Activated CD4-positive, alpha-beta T cell treated with anti-CD3 and anti-CD28 coated beads for 36 hours (primary cell): ENCODE data around the gene MSMO1. TPM values are rescaled to one million over a fixed set of nuclear protein-coding genes. Genes with fewer than 3 reads are reported as not detected.

ENCODE experiments used
- ATAC-seq: fragments of 200-7000 bp; cut with Tn5 transposase; one replicate; pipeline ENCODE4 v1.10.0; 2021; ENCODE audit warnings: mild to moderate bottlenecking, moderate library complexity
- CTCF ChIA-PET: fragments of 350-600 bp; sonication (Branson Sonifier 250); formaldehyde crosslinking; loops from one replicate; lab custom pipeline; 2021; ENCODE audit warnings: antibody characterized with exemption; lab: Charles Lee
- POLR2A ChIA-PET: fragments of 350-600 bp; sonication (Branson Sonifier 250); formaldehyde crosslinking; loops from one replicate; lab custom pipeline; 2021; ENCODE audit warnings: antibody characterized with exemption, inconsistent platforms; lab: Charles Lee
- DNase-seq: peaks from one replicate; pipeline ENCODE4 v3.0.0-alpha.2; 2020
- H3K27ac Mint-ChIP-seq: one replicate; pipeline ENCODE4 v1.8.0; 2021; ENCODE audit warnings: mixed read lengths
- H3K27me3 Mint-ChIP-seq: one replicate; pipeline ENCODE4 v1.8.0; 2021; ENCODE audit warnings: mixed read lengths
- H3K36me3 Mint-ChIP-seq: one replicate; pipeline ENCODE4 v1.8.0; 2021; ENCODE audit warnings: low read depth, mixed read lengths
- H3K4me1 Mint-ChIP-seq: one replicate; pipeline ENCODE4 v1.8.0; 2021; ENCODE audit warnings: mixed read lengths
- H3K4me3 Mint-ChIP-seq: one replicate; pipeline ENCODE4 v1.8.0; 2021; ENCODE audit warnings: mild to moderate bottlenecking, moderate library complexity, mixed read lengths
- H3K9me3 Mint-ChIP-seq: one replicate; pipeline ENCODE4 v1.8.0; 2021; ENCODE audit warnings: low read depth, mixed read lengths
- intact Hi-C, 2 experiments: fragments of 100-400 bp; cut with DNase I in 1 of 2; cut with micrococcal nuclease in 1 of 2; formaldehyde crosslinking; loops; one replicate each; pipeline versions ENCODE4 v1.14.2 to v1.15.1; 2022 to 2024; cut with DNase I, micrococcal nuclease
- total RNA-seq, 2 experiments: library from RNA; stranded (reverse); gene quantifications; one replicate each; pipeline ENCODE4 v1.2.3, GENCODE V29; 2021

MSMO1 gene
- total RNA-seq, 2 experiments from 2014 or later: 48.4 to 50.7 TPM

- no peaks in the 10 kb centered on the region for H3K36me3 Mint-ChIP-seq
- ChIA-PET CTCF (interaction anchor here (1.2 to 1.9 kb wide), 3 partner anchors 14 to 247 kb away, joined by 3 to 8 read pairs (median 7); partner anchors contain the start of gene TMEM192), POLR2A (no interaction called here)
- no peak for ATAC-seq
- H3K27me3 Mint-ChIP-seq: peaks cover 28% of the 10 kb centered on the region
- no peaks in the 10 kb centered on the region for H3K4me1 Mint-ChIP-seq
- no peak overlapping the region for H3K4me3 Mint-ChIP-seq
- no peaks in the 10 kb centered on the region for H3K9me3 Mint-ChIP-seq
- intact Hi-C loops: no loop called here
- H3K27ac Mint-ChIP-seq: no peak overlapping the region
- DNase-seq: no peak
Observed at GRCh38 chr4:165360041-165360695, 32.7 kb downstream of the MSMO1 start.

- Mint-ChIP-seq H3K36me3 (no peaks in the 10 kb centered on the region), H3K9me3 (no peaks in the 10 kb centered on the region), H3K4me3 (no peak overlapping the region), H3K27ac (no peak overlapping the region), H3K27me3 (peaks cover 24% of the 10 kb centered on the region), H3K4me1 (no peaks in the 10 kb centered on the region)
- POLR2A ChIA-PET: no interaction called here
- ATAC-seq (no peak), DNase-seq (no peak)
- intact Hi-C loops: no loop called here
- CTCF ChIA-PET: interaction anchor here (0.8 to 1.9 kb wide), 3 partner anchors 13 to 248 kb away, joined by 3 to 8 read pairs (median 3); partner anchors contain the start of gene TMEM192
Observed at GRCh38 chr4:165360985-165361670, 33.7 kb downstream of the MSMO1 start.

- CTCF ChIA-PET: no interaction called here
- Mint-ChIP-seq H3K27ac (no peak overlapping the region), H3K4me3 (no peak overlapping the region), H3K9me3 (no peaks in the 10 kb centered on the region), H3K27me3 (peaks cover 24% of the 10 kb centered on the region), H3K36me3 (no peaks in the 10 kb centered on the region), H3K4me1 (no peaks in the 10 kb centered on the region)
- intact Hi-C loops: no loop called here
- ATAC-seq (no peak), DNase-seq (no peak)
- POLR2A ChIA-PET: no interaction called here
Observed at GRCh38 chr4:165361810-165362209, 34.3 kb downstream of the MSMO1 start.

DNA sequence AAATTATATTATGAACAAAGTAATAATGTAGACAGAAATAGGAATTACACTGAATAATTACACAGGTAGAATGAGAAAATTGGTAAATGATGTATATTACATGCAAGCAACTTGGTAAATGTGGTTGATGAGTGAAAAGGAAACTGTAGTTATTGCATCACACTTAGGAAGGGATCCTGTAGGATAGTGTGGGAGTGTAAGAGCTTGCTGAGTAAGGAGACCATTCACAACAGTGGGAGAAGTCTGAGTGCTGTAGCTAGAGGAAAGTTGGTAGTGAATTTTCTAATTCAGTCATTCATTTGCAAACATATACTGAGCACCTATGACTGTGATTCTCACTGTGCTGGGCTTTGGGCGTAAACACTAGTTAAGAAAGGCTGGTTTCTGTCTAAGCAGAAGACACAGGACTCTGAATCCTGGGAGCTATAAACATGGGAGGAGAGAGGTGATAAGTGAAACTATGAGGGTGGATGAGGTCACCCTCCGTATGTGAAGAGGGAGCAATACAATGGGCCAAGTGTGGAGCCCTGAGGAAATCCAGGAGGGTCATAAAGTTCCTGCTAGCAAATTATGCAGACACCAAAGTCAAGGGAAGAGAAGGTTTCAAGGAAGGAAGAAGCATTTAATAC lies 37.1 kb downstream of the MSMO1 start:
- DNase-seq: no peak
- ChIA-PET CTCF (interaction anchor here (0.7 to 1.3 kb wide), 2 partner anchors 28 to 286 kb away, joined by 3 to 4 read pairs; no protein-coding TSS in a partner anchor), POLR2A (no interaction called here)
- Mint-ChIP-seq H3K27ac (no peak overlapping the region), H3K27me3 (peaks cover 18% of the 10 kb centered on the region), H3K4me3 (no peak overlapping the region), H3K4me1 (no peaks in the 10 kb centered on the region), H3K9me3 (no peaks in the 10 kb centered on the region), H3K36me3 (no peaks in the 10 kb centered on the region)
- intact Hi-C loops: no loop called here
- peak; percentile 66 for ATAC-seq

DNA sequence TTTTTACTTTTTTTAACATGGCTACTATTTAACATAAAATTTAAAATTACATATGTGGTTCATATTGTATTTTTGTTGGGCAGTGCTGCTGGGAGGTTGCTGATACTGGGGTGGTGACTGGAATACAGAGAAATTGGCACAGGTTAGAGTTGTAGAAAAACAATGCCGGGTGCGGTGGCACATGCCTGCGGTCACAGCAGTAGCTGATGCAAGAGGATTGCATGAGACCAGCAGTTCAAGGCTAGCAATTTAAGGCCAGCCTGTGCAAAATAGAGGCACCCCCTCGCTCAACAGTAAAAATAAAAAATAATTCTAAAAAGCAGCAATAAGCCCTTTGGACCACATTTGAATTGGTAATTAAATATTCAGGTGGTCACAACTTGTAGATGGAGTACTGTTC lies 39.6 kb downstream of the MSMO1 start:
- Mint-ChIP-seq H3K9me3 (no peaks in the 10 kb centered on the region), H3K27me3 (peaks cover 5% of the 10 kb centered on the region), H3K4me1 (no peaks in the 10 kb centered on the region), H3K27ac (no peak overlapping the region), H3K4me3 (no peak overlapping the region), H3K36me3 (no peaks in the 10 kb centered on the region)
- POLR2A ChIA-PET: no interaction called here
- DNase-seq (no peak), ATAC-seq (no peak)
- intact Hi-C loops: no loop called here
- CTCF ChIA-PET: interaction anchor here (1.1 kb wide), 1 partner anchor 17 kb away, joined by 4 read pairs; no protein-coding TSS in a partner anchor

GRCh38 chr4:165368114-165368513 lies 40.6 kb downstream of the MSMO1 start:
- CTCF ChIA-PET: interaction anchor here (1.1 kb wide), 1 partner anchor 18 kb away, joined by 4 read pairs; no protein-coding TSS in a partner anchor
- H3K4me3 Mint-ChIP-seq: no peak overlapping the region

GRCh38 chr4:165368567-165368966 lies 41.1 kb downstream of the MSMO1 start:
- ChIA-PET POLR2A (no interaction called here), CTCF (no interaction called here)
- H3K4me1 Mint-ChIP-seq: no peaks in the 10 kb centered on the region
- H3K36me3 Mint-ChIP-seq: no peaks in the 10 kb centered on the region
- no peak for ATAC-seq
- H3K9me3 Mint-ChIP-seq: no peaks in the 10 kb centered on the region
- no peak for DNase-seq
- H3K4me3 Mint-ChIP-seq: no peak overlapping the region
- intact Hi-C loops: no loop called here
- peaks cover 4% of the 10 kb centered on the region for H3K27me3 Mint-ChIP-seq
- H3K27ac Mint-ChIP-seq: no peak overlapping the region

More at GRCh38 chr4:165368114-165368513, 40.6 kb downstream of the MSMO1 start:
- Mint-ChIP-seq H3K36me3 (no peaks in the 10 kb centered on the region), H3K9me3 (no peaks in the 10 kb centered on the region), H3K27ac (no peak overlapping the region), H3K27me3 (peaks cover 2% of the 10 kb centered on the region), H3K4me1 (no peaks in the 10 kb centered on the region)
- ATAC-seq: no peak
- DNase-seq: no peak
- POLR2A ChIA-PET: no interaction called here
- intact Hi-C loops: no loop called here

GRCh38 chr4:165369522-165369921 lies 42.1 kb downstream of the MSMO1 start:
- POLR2A ChIA-PET: no interaction called here
- no peak overlapping the region for H3K27ac Mint-ChIP-seq
- DNase-seq (no peak), ATAC-seq (no peak)
- H3K4me3 Mint-ChIP-seq: no peak overlapping the region
- H3K9me3 Mint-ChIP-seq: no peaks in the 10 kb centered on the region
- peaks cover 8% of the 10 kb centered on the region for H3K27me3 Mint-ChIP-seq
- no peaks in the 10 kb centered on the region for H3K36me3 Mint-ChIP-seq
- no peaks in the 10 kb centered on the region for H3K4me1 Mint-ChIP-seq
- intact Hi-C loops: no loop called here
- CTCF ChIA-PET: no interaction called here

GRCh38 chr4:165370530-165370929 lies 43.1 kb downstream of the MSMO1 start:
- H3K27ac Mint-ChIP-seq: no peak overlapping the region
- H3K9me3 Mint-ChIP-seq: no peaks in the 10 kb centered on the region
- no peaks in the 10 kb centered on the region for H3K36me3 Mint-ChIP-seq
- ChIA-PET CTCF (no interaction called here), POLR2A (no interaction called here)
- no peak for ATAC-seq
- H3K4me3 Mint-ChIP-seq: no peak overlapping the region
- no peaks in the 10 kb centered on the region for H3K4me1 Mint-ChIP-seq
- intact Hi-C loops: no loop called here
- DNase-seq: no peak
- peaks cover 18% of the 10 kb centered on the region for H3K27me3 Mint-ChIP-seq

GRCh38 chr4:165375465-165375864 lies 48.0 kb downstream of the MSMO1 start:
- H3K27ac Mint-ChIP-seq: no peak overlapping the region
- H3K4me1 Mint-ChIP-seq: no peaks in the 10 kb centered on the region
- POLR2A ChIA-PET: no interaction called here
- peaks cover 43% of the 10 kb centered on the region for H3K27me3 Mint-ChIP-seq
- intact Hi-C loops: no loop called here
- H3K4me3 Mint-ChIP-seq: no peak overlapping the region
- DNase-seq (no peak), ATAC-seq (no peak)
- no peaks in the 10 kb centered on the region for H3K36me3 Mint-ChIP-seq
- H3K9me3 Mint-ChIP-seq: no peaks in the 10 kb centered on the region
- CTCF ChIA-PET: interaction anchor here (1.0 kb wide), 1 partner anchor 271 kb away, joined by 3 read pairs; no protein-coding TSS in a partner anchor

- DNase-seq (no peak), ATAC-seq (no peak)
- Mint-ChIP-seq H3K36me3 (no peaks in the 10 kb centered on the region), H3K4me3 (peak overlapping the region; percentile 60), H3K9me3 (no peaks in the 10 kb centered on the region), H3K27me3 (peaks cover 52% of the 10 kb centered on the region), H3K27ac (no peak overlapping the region), H3K4me1 (no peaks in the 10 kb centered on the region)
- ChIA-PET POLR2A (no interaction called here), CTCF (interaction anchor here (0.6 to 0.9 kb wide), 3 partner anchors 22 to 194 kb away, joined by 3 read pairs; no protein-coding TSS in a partner anchor)
- intact Hi-C loops: no loop called here
Observed at GRCh38 chr4:165378398-165378744, 50.9 kb downstream of the MSMO1 start.
